Heart left ventricle (tissue), 16 donors: ENCODE measurements around the gene NOM1. TPM values are rescaled to one million over a fixed set of nuclear protein-coding genes. Genes with fewer than 3 reads are reported as not detected.

Source experiments
- ATAC-seq, 4 donors: fragments of 200-7000 bp; cut with Tn5 transposase; one replicate each; pipeline ENCODE4 v1.9.1; 2020 to 2022; ENCODE audit warnings: moderate library complexity in 4 of 4, mild to moderate bottlenecking in 3 of 4, moderate number of reproducible peaks in 1 of 4
- DNase-seq, 5 donors: peaks; one replicate each; pipeline ENCODE4 v3.0.0-alpha.2; 2020
- H3K27ac ChIP-seq, 12 donors: fragments of 200-600 bp; sonication (generic) in 4 of 12; one replicate each; pipeline versions ENCODE4 v1.5.0 to v1.8.0; 2016 to 2022; ENCODE audit warnings: mild to moderate bottlenecking in 2 of 12
- H3K27me3 ChIP-seq, 9 donors: fragments of 200-600 bp; sonication (generic) in 2 of 9; one replicate each; pipeline versions ENCODE4 v1.5.1 to v1.8.0; 2016 to 2022; ENCODE audit warnings: mild to moderate bottlenecking in 3 of 9
- H3K36me3 ChIP-seq, 9 donors: fragments of 200-600 bp; sonication (generic) in 2 of 9; one replicate each; pipeline versions ENCODE4 v1.5.0 to v1.8.0; 2018 to 2022; ENCODE audit warnings: mild to moderate bottlenecking in 2 of 9
- H3K4me1 ChIP-seq, 12 donors: fragments of 200-600 bp; sonication (generic) in 4 of 12; one replicate each; pipeline versions ENCODE4 v1.5.0 to v1.8.0; 2016 to 2022; ENCODE audit warnings: mild to moderate bottlenecking in 3 of 12
- H3K4me3 ChIP-seq, 12 donors: fragments of 200-600 bp; sonication (generic) in 4 of 12; one replicate each; pipeline versions ENCODE4 v1.5.0 to v1.8.0; 2017 to 2022; ENCODE audit warnings: mild to moderate bottlenecking in 9 of 12, moderate library complexity in 4 of 12
- H3K9me3 ChIP-seq, 12 donors: fragments of 200-600 bp; sonication (generic) in 4 of 12; one replicate each; pipeline versions ENCODE4 v1.5.0 to v1.8.0; 2016 to 2022; ENCODE audit warnings: mild to moderate bottlenecking in 1 of 12
- POLR2A ChIP-seq, 2 donors: fragments of 450-650 bp; IDR thresholded peaks; one replicate each; pipeline ENCODE4 v1.6.1; 2017; ENCODE audit warnings: antibody characterized with exemption in 2 of 2, mild to moderate bottlenecking in 2 of 2, moderate library complexity in 2 of 2
- WGBS, 4 donors: extraction: QIAGEN DNeasy Blood & Tissue Kit in 2 of 4; methylation state at CpG; one replicate each; pipeline versions ENCODE4 v1.1.5 to v1.1.7; 2013 to 2018; 5-methylcytosine and 5-hydroxymethylcytosine counted together
- intact Hi-C, 10 donors: fragments of 100-400 bp; cut with DNase I; formaldehyde crosslinking; loops; one replicate each; pipeline versions ENCODE4 v1.11.1 to v1.14.2; 2022
- polyA plus RNA-seq, 2 donors: library from polyadenylated mRNA; stranded (reverse); fragments of 200-250 nt; gene quantifications; one replicate each; pipeline ENCODE4 v1.2.3, GENCODE V29; 2013
- total RNA-seq, 9 donors: library from RNA; depleted of rRNA in 2 of 9; stranded (reverse); fragments of >200 nt in 2 of 9; fragmentation: NEBNext Ultra II Directional in 3 of 9; extraction: Animal tissue kit (Norgen Biotek cat#: 25700) in 3 of 9; gene quantifications; one replicate each; pipeline versions ENCODE4 v1.1.0 to v1.2.4, GENCODE V29; 2016 to 2023
- TF ChIP-seq, protein P1 (sequence below), 12 donors: fragments of 200-600 bp; sonication (generic) in 4 of 12; IDR thresholded peaks; one replicate each; pipeline versions ENCODE4 v1.5.0 to v1.8.0; 2018 to 2022; ENCODE audit warnings: antibody characterized with exemption in 12 of 12, mild to moderate bottlenecking in 5 of 12
- donor health status: ischemic (EF 13 %, LVEDD 7.1; RV severe dilation, severe dysfunction).
- donor health status: healthy with polysubstance abuse.
- donor health status: DM: no; HTN: yes; CAD: no.
- donor health status: DM: no; HTN: no; CAD: no.
- donor health status: ischemic (EF 25% LVEDD 6.9; RV normal size, moderate dysfunction).
- donor health status: ischemic (EF 25% LVEDD 5.7; RV mildly dilated, moderate dysfunction).
- donor health status: healthy.
- donor health status: DM: yes; HTN: yes; CAD: no.
- donor health status: ischemic (EF 35%, LVEDD 5.7; RV mildly dilated, moderate dysfunction).
- donor health status: nonischemic (EF 11% LVEDD 7.7; RV severe dilation, severe dysfunction).
- donor health status: DM: yes; HTN: yes; CAD: no.
- donor health status: PGD.
- donor health status: ischemic (EF 29% LVEDD 5.4; RV normal size, mild dysfunction).
- donor health status: nonischemic (EF 23%, LVEDD 6.1; RV moderate dilation, normal function).

The NOM1 gene
- total and polyA plus RNA-seq, 11 donors = 6.0 to 12.2 (median 9.1) TPM

- Histone ChIP-seq H3K27ac (no peak overlapping the region), H3K9me3 (no peaks in the 10 kb centered on the region), H3K4me1 (peaks cover 0 to 10% (median 0%) of the 10 kb centered on the region in 12 donors), H3K4me3 (no peak overlapping the region), H3K36me3 (no peaks in the 10 kb centered on the region), H3K27me3 (peaks cover 0 to 44% (median 16%) of the 10 kb centered on the region in 9 donors)
- TF ChIP-seq, protein P1, sequence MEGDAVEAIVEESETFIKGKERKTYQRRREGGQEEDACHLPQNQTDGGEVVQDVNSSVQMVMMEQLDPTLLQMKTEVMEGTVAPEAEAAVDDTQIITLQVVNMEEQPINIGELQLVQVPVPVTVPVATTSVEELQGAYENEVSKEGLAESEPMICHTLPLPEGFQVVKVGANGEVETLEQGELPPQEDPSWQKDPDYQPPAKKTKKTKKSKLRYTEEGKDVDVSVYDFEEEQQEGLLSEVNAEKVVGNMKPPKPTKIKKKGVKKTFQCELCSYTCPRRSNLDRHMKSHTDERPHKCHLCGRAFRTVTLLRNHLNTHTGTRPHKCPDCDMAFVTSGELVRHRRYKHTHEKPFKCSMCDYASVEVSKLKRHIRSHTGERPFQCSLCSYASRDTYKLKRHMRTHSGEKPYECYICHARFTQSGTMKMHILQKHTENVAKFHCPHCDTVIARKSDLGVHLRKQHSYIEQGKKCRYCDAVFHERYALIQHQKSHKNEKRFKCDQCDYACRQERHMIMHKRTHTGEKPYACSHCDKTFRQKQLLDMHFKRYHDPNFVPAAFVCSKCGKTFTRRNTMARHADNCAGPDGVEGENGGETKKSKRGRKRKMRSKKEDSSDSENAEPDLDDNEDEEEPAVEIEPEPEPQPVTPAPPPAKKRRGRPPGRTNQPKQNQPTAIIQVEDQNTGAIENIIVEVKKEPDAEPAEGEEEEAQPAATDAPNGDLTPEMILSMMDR (IDR thresholded peaks at IDR 0.05) = no peak
- no peak for TF ChIP-seq POLR2A (IDR thresholded peaks at IDR 0.05)
- 26 to 72% (median 44%) methylated on average over 3 to 24 of the region's 24 CpGs for WGBS, 4 donors
- no peak for DNase-seq
- intact Hi-C loops = loop anchor here in 2 of 10 donors (5.0 to 10.0 kb wide), 2 partner anchors 45 to 332 kb away; no protein-coding TSS in a partner anchor
- ATAC-seq = peak in 1 of 4 donors; percentile 38
Observed at GRCh38 chr7:156942708-156943090, 6.8 kb upstream of the NOM1 start.

- WGBS, 4 donors = 30 to 49% (median 35%) methylated on average over 30 to 36 of the region's 36 CpGs
- Histone ChIP-seq H3K4me3 (no peak overlapping the region), H3K27me3 (peaks cover 0 to 44% (median 16%) of the 10 kb centered on the region in 9 donors), H3K27ac (no peak overlapping the region), H3K9me3 (no peaks in the 10 kb centered on the region), H3K4me1 (peaks cover 0 to 10% (median 0%) of the 10 kb centered on the region in 12 donors), H3K36me3 (no peaks in the 10 kb centered on the region)
- TF ChIP-seq, protein P1 (IDR thresholded peaks at IDR 0.05) = no peak
- no peak for TF ChIP-seq POLR2A (IDR thresholded peaks at IDR 0.05)
- DNase-seq (no peak), ATAC-seq (peak in 1 of 4 donors; percentile 54)
- intact Hi-C loops = loop anchor here in 2 of 10 donors (5.0 to 10.0 kb wide), 2 partner anchors 46 to 331 kb away; no protein-coding TSS in a partner anchor
Observed at GRCh38 chr7:156943091-156944041, 6.1 kb upstream of the NOM1 start.

- DNase-seq (no peak), ATAC-seq (no peak)
- H3K27me3 ChIP-seq = peaks cover 0 to 49% (median 16%) of the 10 kb centered on the region in 9 donors
- H3K4me1 ChIP-seq = peaks cover 0 to 16% (median 0%) of the 10 kb centered on the region in 12 donors
- no peaks in the 10 kb centered on the region for H3K36me3 ChIP-seq
- 48 to 54% (median 52%) methylated on average over 9 of the region's 9 CpGs for WGBS, 4 donors
- TF ChIP-seq POLR2A (IDR thresholded peaks at IDR 0.05) = no peak
- TF ChIP-seq, protein P1 (IDR thresholded peaks at IDR 0.05) = no peak
- intact Hi-C loops = loop anchor here in 6 of 10 donors (5.0 to 10.0 kb wide), 6 partner anchors 38 to 1148 kb away; partner anchors contain the start of gene LMBR1 (in 1 of the 6)
- no peak overlapping the region for H3K27ac ChIP-seq
- no peak overlapping the region for H3K4me3 ChIP-seq
- no peaks in the 10 kb centered on the region for H3K9me3 ChIP-seq
Observed at GRCh38 chr7:156944876-156945275, 4.6 kb upstream of the NOM1 start.
